ENCODE measurements around the gene CFAP53.
"Not testable (repeated sequence)": the region's sequence is repeated elsewhere in the genome, so short reads cannot be mapped to it uniquely, and the experiment has no call there.

CFAP53 gene

DNA sequence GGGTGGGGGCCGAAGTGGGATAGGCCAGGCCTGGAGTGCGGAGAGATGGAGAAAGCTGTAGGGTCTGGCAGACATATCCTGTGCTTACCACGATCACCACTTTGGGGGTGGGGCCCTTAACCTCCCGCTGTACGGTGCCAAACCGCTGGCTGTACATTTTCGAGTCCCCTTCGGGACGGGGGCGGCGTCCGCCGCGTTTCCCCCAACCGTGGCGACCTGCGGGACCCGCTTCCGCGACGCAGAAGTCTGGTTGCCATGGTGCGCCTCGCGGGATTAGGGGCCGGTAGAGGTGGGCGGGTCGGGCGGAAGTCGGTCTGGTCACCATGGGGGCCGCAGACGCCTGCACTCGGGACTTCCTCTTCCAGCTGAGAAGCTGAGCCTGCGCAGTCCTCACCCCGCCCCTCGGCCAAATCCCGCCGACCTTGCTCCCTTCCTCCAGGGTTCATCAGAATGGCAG lies at the start of gene CFAP53:
CFAP53 (minus strand) TSS at position 248 of the 457 bp plus-strand sequence; CDS start at position 157, 91 bp downstream.
- DNase-seq = peak; percentile 87

- DNase-seq = no peak
Measured at GRCh38 chr18:50315100-50315871, 49.0 kb upstream of the CFAP53 start.

- no peak for DNase-seq
Measured at GRCh38 chr18:50313873-50314460, 47.7 kb upstream of the CFAP53 start.

DNA sequence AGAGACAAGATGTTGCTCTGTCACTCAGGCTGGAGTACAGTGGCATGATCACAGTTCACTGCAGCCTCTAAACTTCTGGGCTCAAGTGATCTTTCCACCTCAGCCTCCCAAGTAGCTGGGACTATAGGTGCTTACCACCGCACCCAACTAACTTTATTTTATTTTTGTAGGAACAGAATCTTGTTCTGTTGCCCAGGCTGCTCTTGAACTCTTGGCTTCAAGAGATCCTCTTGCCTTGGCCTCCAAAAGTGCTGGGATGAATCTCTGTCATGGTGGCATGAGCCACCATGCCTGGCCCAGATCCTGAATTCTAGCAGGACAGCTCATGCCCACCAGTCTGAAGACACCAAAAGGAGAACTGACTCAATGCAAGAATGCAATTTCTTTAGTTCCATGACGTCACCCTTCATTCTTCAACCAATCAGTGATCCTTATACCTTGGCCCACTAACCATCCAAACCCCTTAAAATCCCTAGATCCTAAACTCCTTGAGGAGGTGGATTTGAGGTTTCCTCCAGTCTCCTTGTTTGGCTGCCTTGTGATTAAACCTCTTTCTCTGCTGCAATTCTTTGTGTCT lies 46.8 kb upstream of the CFAP53 start:
- DNase-seq = no peak

DNA sequence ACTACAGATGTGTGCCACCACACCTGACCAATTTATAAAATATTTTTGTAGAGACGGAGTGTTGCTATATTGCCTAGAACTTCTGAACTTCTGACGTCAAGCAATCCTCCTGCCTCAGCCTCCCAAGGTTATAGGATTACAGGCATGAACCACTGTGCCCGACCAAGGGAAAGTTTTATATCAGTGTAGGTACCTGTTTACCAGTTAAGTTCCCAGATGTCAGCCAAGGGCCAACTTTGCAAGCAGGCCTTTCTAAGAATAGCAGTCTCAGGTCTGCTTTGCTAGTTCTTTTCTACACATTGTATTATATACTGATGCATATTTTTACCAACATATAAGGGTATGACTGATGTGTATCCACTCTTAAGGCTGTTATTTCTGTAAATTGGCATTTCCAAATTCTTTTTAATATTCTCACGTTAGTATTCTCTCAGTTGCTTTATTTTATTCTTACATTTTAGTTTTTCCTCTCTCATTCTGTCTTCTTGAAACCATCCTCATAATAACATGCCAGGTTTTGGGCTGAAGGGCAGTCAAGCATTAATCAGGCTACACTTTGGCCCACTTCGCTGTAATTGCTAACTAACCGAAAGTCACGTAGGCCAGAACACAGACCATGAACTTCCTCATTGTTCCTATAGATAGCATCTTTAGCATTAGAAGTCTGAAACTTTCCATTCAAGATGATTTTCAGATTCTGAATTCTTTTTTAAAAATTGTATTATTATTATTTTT lies 46.2 kb upstream of the CFAP53 start:
- no peak for DNase-seq

DNA sequence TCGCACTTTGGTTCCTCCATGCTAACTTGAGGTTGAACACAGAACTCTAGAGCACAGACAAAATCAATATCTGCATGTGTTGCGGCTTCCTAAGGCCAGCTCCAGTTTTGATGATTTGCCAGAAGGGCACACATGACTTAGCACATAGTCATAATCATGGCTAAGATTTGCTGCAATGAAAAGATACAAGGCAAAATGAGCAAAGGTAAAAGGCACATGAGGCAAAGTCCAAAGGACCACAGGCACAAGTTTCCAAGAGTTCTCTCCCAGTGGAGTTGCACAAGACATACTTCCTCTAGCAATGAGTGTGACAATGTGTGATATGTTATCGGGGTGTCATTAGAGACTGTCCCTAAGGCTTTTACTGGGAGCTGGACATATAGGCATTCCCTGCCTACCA lies 45.4 kb upstream of the CFAP53 start:
- DNase-seq = no peak

GRCh38 chr18:50310080-50310479 lies 43.8 kb upstream of the CFAP53 start:
- no peak for DNase-seq

DNA sequence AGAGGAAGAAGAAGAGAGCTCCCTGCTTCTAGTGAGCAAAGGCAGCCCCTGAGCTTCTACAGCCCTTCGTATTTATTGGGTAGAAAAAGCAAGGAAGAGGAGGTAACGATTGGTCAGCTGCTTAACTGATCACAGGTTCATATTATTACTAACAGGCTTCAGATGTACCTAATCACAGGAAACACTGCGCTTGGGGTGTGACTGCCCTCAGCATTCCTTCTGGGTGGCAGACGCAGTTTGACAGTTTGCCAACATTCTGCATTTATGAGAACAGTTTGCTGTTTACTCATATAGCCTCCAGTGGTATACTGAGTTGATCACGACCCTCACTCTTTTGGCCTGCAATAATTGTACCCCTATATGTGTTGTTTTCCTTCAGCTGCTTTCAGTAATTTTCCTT lies 42.6 kb upstream of the CFAP53 start:
- not testable (repeated sequence) for DNase-seq

DNA sequence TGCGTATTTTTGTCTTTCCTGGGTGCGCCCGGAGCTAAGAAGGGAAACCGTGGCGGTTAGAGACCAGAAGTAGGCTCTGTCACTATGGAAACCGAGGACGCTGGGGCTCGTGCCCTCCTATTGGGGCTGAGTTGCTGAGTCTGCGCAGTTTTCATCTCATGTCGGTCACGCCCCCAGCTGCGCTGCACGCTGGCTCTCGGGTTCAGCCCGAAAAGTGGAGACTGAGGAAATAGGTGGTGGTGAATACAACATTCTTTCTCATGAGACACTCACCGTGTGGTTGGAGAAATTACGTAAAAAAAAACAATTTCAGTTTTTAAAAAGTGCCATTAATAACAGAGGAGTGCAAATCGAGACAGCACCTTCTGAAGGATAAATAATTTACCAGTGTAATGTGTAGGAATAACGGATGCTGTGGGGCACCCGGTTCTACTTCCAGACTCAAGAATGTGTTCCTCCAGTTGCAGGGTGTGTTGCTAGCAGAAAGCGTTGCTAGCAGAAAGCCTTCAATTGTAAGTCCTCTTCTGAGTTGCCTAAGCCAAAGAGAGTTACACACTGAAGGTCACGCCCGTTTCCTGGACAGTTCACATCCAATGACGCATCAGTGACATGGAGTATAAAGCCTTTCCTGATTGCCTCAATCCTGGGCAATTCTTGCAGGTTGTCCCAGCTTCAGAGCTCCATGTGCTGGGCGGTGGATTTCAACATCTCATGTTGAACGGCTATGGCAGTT lies 41.6 kb upstream of the CFAP53 start:
- DNase-seq = peak; percentile 76

GRCh38 chr18:50307400-50307737 lies 41.1 kb upstream of the CFAP53 start:
- no peak for DNase-seq

GRCh38 chr18:50306944-50307343 lies 40.6 kb upstream of the CFAP53 start:
- no peak for DNase-seq

GRCh38 chr18:50301074-50301473 lies 34.8 kb upstream of the CFAP53 start:
- no peak for DNase-seq

- DNase-seq = no peak
Measured at GRCh38 chr18:50299626-50300388, 33.5 kb upstream of the CFAP53 start.

DNA sequence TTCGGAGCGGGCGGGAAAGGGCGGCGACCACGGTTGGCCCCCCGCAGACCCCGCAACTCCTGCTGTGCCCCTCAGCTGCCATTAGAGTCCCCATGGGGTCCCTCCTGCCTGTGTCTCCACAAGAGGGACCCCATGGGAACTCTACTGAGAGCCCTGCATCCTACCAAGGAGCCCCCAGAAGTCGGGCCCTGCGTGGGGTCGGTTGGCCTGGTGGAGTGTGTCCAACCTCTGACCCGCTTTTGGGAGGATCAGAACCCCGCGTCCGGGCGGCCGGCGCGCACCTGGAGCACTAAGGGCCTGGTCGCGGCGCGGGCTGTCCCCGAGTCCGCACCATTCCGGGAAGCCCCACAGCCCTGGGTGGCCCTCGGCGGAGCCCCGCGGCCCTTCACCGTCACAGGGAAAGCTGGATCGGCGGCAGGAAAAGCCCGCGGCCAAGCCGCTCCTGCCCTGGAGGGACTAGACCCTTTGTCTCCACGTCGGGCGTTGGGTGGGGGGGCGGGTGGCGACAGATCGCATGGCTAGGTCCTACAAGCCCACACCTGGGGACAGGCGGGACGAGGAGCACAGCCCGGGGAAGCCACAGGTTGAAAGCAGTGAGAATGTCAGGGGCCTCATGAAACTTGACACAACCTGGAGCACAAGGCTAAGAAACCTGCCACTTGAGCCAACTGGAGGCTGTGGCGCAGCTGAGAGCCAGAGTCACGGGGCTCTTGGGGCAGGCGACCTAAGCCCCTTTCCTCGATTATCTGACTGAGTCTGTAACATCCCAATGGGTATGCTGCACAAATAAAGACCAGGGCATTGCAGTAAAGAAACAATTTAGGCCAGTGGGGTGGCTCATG lies 32.4 kb upstream of the CFAP53 start:
- DNase-seq = no peak

- peak; percentile 26 for DNase-seq
Measured at GRCh38 chr18:50297621-50298442, 31.5 kb upstream of the CFAP53 start.

GRCh38 chr18:50293039-50293438 lies 26.7 kb upstream of the CFAP53 start:
- DNase-seq = no peak

DNA sequence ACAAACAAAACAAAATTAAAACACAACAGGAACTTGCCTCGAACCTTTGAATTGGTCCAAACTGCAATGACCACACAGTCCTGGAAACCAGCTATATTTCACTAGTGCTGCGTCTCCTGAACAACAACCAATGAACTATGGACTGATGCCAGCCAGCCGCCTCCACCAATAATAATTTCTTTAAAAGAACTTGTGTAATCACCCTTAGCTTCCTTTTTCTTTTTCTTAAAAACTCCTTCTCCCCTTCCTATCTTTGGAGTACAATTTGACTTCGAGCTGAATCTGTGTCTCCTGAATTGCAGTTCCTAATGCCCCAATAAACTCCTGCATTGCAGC lies 22.8 kb upstream of the CFAP53 start:
- no peak for DNase-seq

DNA sequence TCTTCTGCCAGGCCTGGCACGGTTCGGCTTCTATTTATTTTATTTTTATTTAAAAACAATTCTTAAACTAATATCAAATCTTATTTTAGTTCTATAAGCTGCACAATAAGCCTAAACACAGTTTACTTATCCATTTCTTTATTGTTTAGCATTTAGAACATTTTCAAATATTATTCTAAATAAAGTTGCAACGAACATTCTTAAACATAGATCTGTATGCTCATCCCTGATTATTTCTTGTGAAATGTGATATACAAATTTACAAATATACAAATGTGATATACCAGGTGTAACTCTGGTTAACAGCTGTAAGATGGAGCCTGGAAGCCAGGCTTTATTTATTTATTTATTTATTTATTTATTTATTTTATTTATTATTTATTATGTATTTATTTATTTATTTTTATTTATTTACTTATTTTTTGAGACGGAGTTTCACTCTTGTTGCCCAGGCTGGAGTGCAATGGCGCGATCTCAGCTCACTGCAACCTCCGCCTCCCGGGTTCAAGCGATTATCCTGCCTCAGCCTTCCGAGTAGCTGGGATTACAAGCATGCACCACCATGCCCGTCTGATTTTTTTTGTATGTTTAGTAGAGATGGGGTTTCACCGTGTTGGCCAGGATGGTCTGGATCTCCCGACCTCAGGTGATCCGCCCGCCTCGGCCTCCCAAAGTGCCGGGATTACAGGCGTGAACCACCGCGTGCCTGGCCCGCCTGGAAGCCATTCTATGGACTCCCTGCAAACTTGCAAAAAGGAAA lies 22.2 kb upstream of the CFAP53 start:
- DNase-seq = not testable (repeated sequence)

Measured in NCI-H748 treated with DMSO at 0.1 percent for 48 hours (cell line).